ENCODE results near the gene RNASE7. TPM values are rescaled to one million over a fixed set of nuclear protein-coding genes. Genes with fewer than 3 reads are reported as not detected.

The RNASE7 gene
- total RNA-seq, 2 experiments from 2014 or later, result not detected

GRCh38 chr14:21077672-21078071, 35.5 kb downstream of the RNASE7 start:
- Mint-ChIP-seq H3K4me1 (no peaks in the 10 kb centered on the region), H3K9me3 (no peaks in the 10 kb centered on the region), H3K27me3 (peaks cover 9% of the 10 kb centered on the region), H3K27ac (no peak overlapping the region), H3K36me3 (no peaks in the 10 kb centered on the region), H3K4me3 (no peak overlapping the region)
- DNase-seq, result no peak

DNA sequence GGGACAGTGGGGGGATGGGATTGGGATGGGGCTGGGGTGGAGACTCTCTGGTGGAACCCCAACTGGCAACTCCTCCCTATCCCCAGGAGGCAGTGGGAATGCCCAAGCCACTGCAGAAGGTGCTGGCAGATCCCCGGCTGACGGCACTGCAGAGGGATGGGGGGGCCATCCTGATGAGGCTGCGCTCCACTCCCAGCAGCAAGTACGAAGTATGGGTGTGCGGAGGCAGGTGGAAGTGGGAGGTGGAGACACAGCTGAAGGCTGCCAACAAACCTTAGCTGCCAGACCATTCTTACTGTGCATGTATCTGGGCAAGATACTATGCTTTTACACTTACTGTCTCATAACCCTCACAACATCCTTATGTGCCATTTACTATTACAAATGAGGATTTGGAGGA, 36.1 kb downstream of the RNASE7 start:
- H3K27me3 Mint-ChIP-seq, result peaks cover 7% of the 10 kb centered on the region
- H3K4me3 Mint-ChIP-seq, result no peak overlapping the region
- H3K4me1 Mint-ChIP-seq, result no peaks in the 10 kb centered on the region
- no peaks in the 10 kb centered on the region for H3K36me3 Mint-ChIP-seq
- DNase-seq, result no peak
- no peak overlapping the region for H3K27ac Mint-ChIP-seq
- H3K9me3 Mint-ChIP-seq, result no peaks in the 10 kb centered on the region

DNA sequence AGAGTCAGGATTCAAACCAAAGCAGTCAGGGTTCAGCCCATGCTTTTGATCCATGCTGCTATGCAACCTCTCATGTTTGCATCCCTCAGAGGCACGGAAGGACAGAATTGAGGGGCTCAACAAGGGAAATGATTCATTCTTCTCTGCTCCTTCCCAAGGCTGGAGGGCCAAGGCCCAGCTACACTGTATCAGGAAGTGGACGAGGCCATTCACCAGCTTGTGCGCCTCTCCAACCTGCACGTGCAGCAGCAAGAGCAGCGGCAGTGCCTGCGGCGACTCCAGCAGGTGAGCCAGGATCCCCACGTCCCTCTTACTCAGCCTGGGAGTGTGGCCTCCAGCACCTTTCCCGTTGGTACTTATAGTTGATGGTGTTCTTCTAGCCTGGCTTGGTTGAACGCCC, 36.6 kb downstream of the RNASE7 start:
- no peak for DNase-seq
- Mint-ChIP-seq H3K4me1 (no peaks in the 10 kb centered on the region), H3K9me3 (no peaks in the 10 kb centered on the region), H3K27me3 (peaks cover 2% of the 10 kb centered on the region), H3K27ac (no peak overlapping the region), H3K36me3 (no peaks in the 10 kb centered on the region), H3K4me3 (no peak overlapping the region)

DNA sequence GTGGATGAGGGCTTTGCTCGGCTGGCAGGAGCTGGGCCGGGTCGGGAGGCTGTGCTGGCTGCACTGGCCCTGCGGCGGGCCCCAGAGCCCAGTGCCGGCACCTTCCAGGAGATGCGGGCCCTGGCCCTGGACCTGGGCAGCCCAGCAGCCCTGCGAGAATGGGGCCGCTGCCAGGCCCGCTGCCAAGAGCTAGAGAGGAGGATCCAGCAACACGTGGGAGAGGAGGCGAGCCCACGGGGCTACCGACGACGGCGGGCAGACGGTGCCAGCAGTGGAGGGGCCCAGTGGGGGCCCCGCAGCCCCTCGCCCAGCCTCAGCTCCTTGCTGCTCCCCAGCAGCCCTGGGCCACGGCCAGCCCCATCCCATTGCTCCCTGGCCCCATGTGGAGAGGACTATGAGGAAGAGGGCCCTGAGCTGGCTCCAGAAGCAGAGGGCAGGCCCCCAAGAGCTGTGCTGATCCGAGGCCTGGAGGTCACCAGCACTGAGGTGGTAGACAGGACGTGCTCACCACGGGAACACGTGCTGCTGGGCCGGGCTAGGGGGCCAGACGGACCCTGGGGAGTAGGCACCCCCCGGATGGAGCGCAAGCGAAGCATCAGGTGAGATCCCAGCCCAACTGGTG, 39.5 kb downstream of the RNASE7 start:
- Mint-ChIP-seq H3K4me1 (peaks cover 2% of the 10 kb centered on the region), H3K36me3 (no peaks in the 10 kb centered on the region), H3K27me3 (no peaks in the 10 kb centered on the region), H3K27ac (no peak overlapping the region), H3K4me3 (no peak overlapping the region), H3K9me3 (no peaks in the 10 kb centered on the region)
- DNase-seq, result no peak

- H3K27me3 Mint-ChIP-seq, result no peaks in the 10 kb centered on the region
- no peak overlapping the region for H3K27ac Mint-ChIP-seq
- no peaks in the 10 kb centered on the region for H3K9me3 Mint-ChIP-seq
- H3K4me3 Mint-ChIP-seq, result no peak overlapping the region
- no peaks in the 10 kb centered on the region for H3K36me3 Mint-ChIP-seq
- H3K4me1 Mint-ChIP-seq, result peaks cover 13% of the 10 kb centered on the region
- DNase-seq, result no peak
Measured at GRCh38 chr14:21083565-21084325, 41.6 kb downstream of the RNASE7 start.

- Mint-ChIP-seq H3K4me1 (peaks cover 16% of the 10 kb centered on the region), H3K4me3 (no peak overlapping the region), H3K27me3 (no peaks in the 10 kb centered on the region), H3K27ac (no peak overlapping the region), H3K9me3 (no peaks in the 10 kb centered on the region), H3K36me3 (no peaks in the 10 kb centered on the region)
- DNase-seq, result no peak
Measured at GRCh38 chr14:21084396-21084795, 42.2 kb downstream of the RNASE7 start.

DNA sequence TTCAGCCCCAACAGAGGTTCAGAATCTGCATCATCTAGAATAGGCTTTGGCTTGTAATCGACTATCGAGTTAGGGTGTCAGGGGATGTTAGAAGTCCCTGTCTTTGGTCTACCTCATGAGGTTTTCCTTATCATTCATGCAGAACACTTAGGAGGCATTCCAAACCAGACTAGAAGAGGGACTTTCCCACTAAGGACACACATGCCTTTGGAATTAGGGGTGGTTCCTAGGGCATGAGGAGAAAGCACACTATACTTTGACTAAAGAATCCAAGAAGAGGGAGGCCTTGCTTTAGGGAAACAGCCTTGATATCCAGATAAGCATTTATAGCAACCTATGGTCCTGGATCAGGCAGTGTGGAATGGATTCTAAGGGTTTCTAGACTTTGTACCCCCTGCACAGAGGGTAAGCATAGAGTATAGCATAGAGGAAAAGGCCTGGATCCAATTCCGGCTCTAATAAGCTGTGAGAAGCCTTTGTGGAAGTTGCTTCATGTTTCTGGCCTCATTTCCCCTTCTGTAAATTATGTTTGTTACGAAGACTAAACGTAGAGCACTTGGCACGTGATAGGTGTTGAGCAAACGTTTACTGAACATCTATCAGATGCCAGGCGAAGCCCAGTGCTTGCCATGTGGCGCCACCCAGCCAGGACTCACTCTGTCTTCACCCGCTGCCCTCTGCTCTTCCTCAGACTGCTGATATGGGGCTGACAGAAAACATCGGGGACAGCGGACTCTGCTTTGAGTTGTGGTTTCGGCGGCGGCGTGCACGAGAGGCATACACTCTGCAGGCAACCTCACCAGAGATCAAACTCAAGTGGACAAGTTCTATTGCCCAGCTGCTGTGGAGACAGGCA, 43.1 kb downstream of the RNASE7 start:
- Mint-ChIP-seq H3K27ac (no peak overlapping the region), H3K4me1 (peaks cover 16% of the 10 kb centered on the region), H3K9me3 (no peaks in the 10 kb centered on the region), H3K36me3 (no peaks in the 10 kb centered on the region), H3K4me3 (no peak overlapping the region), H3K27me3 (no peaks in the 10 kb centered on the region)
- DNase-seq, result no peak

GRCh38 chr14:21086908-21087293, 44.7 kb downstream of the RNASE7 start:
- no peak overlapping the region for H3K4me3 Mint-ChIP-seq
- H3K27me3 Mint-ChIP-seq, result no peaks in the 10 kb centered on the region
- peaks cover 16% of the 10 kb centered on the region for H3K4me1 Mint-ChIP-seq
- no peaks in the 10 kb centered on the region for H3K9me3 Mint-ChIP-seq
- no peak overlapping the region for H3K27ac Mint-ChIP-seq
- H3K36me3 Mint-ChIP-seq, result no peaks in the 10 kb centered on the region
- no peak for DNase-seq

DNA sequence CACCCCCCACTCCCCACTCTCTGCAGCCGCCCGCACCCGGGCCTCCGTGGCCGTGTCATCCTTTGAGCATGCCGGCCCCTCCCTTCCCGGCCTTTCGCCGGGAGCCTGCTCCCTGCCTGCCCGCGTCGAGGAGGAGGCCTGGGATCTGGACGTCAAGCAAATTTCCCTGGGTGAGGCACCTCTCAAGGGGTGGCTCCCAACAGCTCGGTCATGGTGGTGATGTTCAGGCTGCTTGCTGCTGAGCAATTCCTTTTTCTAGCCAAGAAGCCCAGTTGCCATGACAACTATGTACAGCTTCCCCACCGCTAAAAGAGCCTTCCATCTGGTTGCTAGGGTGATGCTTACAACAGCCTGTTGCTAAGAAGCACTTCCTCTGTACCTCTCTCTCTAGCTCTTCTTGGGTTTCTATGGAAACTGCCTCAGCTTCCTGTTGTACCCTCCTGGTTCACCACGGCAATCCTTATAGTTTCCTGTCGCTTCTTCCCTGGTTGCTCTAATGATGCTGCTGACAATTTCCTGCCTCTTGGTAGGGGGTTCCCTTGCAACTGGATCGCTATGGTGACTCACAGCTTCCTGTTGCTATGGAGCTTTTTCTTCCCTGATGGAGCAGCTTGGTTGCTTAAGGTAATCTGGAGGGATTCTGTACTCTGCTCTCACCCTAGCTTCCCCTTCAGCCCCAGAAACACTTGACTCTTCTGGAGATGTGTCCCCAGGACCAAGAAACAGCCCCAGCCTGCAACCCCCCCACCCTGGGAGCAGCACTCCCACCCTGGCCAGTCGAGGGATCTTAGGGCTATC, 45.3 kb downstream of the RNASE7 start:
- Mint-ChIP-seq H3K27ac (no peak overlapping the region), H3K4me1 (peaks cover 17% of the 10 kb centered on the region), H3K36me3 (no peaks in the 10 kb centered on the region), H3K27me3 (no peaks in the 10 kb centered on the region), H3K9me3 (no peaks in the 10 kb centered on the region), H3K4me3 (no peak overlapping the region)
- DNase-seq, result peak; percentile 46

DNA sequence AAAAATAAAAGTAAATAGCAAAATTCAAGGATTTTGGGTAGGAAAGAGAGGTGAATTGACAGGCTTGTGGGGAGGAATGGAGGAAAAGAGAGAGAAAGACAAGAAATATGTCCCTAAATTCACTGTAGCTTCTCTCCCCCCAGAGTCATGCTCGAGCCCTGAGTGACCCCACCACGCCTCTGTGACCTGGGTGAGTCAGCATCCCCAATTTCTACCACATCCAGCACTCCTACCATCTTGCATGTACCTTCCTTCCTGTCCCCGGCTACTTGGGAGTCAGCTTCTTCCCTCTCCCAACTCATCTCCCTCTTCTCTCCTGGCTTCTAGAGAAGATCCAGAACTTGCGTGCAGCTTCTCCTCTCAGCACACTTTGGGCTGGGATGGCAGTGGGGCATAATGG, 46.5 kb downstream of the RNASE7 start:
- H3K4me3 Mint-ChIP-seq, result no peak overlapping the region
- DNase-seq, result no peak
- H3K4me1 Mint-ChIP-seq, result peaks cover 19% of the 10 kb centered on the region
- H3K9me3 Mint-ChIP-seq, result no peaks in the 10 kb centered on the region
- H3K36me3 Mint-ChIP-seq, result no peaks in the 10 kb centered on the region
- H3K27ac Mint-ChIP-seq, result no peak overlapping the region
- no peaks in the 10 kb centered on the region for H3K27me3 Mint-ChIP-seq

- DNase-seq, result no peak
- H3K9me3 Mint-ChIP-seq, result no peaks in the 10 kb centered on the region
- H3K27ac Mint-ChIP-seq, result no peak overlapping the region
- no peaks in the 10 kb centered on the region for H3K36me3 Mint-ChIP-seq
- H3K4me1 Mint-ChIP-seq, result peaks cover 19% of the 10 kb centered on the region
- no peaks in the 10 kb centered on the region for H3K27me3 Mint-ChIP-seq
- no peak overlapping the region for H3K4me3 Mint-ChIP-seq
Measured at GRCh38 chr14:21089271-21089670, 47.1 kb downstream of the RNASE7 start.

DNA sequence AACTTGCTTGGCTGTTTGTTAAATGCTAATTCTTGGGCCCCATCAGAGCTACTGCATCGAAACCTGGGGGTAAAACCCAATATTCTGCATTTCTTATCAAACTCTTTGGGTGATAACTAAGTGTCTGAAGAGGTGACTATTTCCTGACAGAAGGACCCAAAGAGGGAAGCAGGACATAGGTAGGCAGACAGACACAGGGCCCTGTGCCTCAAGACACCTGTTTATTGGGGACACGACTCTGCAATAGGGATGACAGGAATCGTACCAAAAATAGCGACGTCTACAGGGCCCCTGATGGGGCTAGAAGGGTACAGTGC, 47.7 kb downstream of the RNASE7 start:
- Mint-ChIP-seq H3K4me3 (no peak overlapping the region), H3K27me3 (no peaks in the 10 kb centered on the region), H3K4me1 (peaks cover 19% of the 10 kb centered on the region), H3K36me3 (no peaks in the 10 kb centered on the region), H3K9me3 (no peaks in the 10 kb centered on the region), H3K27ac (no peak overlapping the region)
- DNase-seq, result no peak

GRCh38 chr14:21090194-21090939, 48.2 kb downstream of the RNASE7 start:
- peak; percentile 44 for DNase-seq
- H3K9me3 Mint-ChIP-seq, result no peaks in the 10 kb centered on the region
- no peak overlapping the region for H3K4me3 Mint-ChIP-seq
- peaks cover 19% of the 10 kb centered on the region for H3K4me1 Mint-ChIP-seq
- H3K27ac Mint-ChIP-seq, result no peak overlapping the region
- H3K36me3 Mint-ChIP-seq, result no peaks in the 10 kb centered on the region
- no peaks in the 10 kb centered on the region for H3K27me3 Mint-ChIP-seq

- H3K27me3 Mint-ChIP-seq, result no peaks in the 10 kb centered on the region
- no peaks in the 10 kb centered on the region for H3K9me3 Mint-ChIP-seq
- H3K27ac Mint-ChIP-seq, result no peak overlapping the region
Measured at GRCh38 chr14:21090940-21091663, 48.9 kb downstream of the RNASE7 start.

More at GRCh38 chr14:21090940-21091663, 48.9 kb downstream of the RNASE7 start:
- no peak for DNase-seq
- H3K4me3 Mint-ChIP-seq, result no peak overlapping the region
- H3K4me1 Mint-ChIP-seq, result peaks cover 19% of the 10 kb centered on the region
- H3K36me3 Mint-ChIP-seq, result no peaks in the 10 kb centered on the region

Measured in activated naive CD8-positive, alpha-beta T cell treated with anti-CD3 and anti-CD28 coated beads for 36 hours (primary cell).